ENCODE measurements around the gene FPR1.

Gene FPR1

DNA sequence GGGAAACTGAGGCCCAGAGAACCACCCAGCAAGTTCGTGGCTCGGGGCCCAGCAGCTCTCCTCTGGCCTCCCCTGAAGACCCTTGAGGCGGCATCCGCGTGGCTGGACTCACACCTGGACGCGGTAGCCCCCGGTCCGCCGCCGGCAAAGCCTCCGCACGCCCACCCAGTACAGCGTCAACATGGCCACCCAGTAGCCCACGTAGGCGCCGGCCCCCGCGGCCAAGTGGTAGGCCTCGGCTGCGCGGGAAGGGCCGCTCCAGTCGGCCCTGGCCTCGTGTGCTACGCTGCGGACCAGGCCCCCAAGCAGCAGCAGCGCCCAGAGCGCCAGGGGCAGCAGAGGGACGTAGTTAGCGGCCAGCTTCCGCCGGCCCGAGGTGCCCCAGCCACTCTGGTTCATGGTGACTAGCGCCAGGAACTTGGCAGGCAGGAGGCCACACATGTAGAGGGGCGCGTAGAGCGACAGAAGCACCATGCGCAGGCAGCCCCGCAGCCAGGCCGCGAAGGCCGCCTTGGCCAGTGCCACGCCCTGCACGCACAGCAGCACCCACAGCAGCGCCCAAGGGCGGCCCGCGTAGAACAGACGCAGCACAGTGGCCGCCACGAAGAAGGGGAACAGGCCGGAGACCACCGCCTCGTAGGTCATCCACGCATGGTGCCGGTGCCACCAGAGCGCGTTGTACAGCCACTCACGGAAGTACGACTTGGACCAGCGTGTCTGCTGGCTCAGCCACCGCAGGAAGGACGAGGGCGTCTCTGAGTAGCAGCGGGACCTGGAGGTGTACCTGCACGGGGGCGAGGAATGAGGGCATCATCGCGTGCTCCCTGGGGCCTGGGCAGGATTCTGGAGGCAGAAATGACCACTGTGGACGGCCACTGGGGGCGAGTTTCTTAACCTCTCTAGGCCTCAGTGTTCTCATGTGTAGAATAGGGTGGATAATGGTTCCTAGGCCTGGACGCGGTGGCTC lies 38.1 kb downstream of the FPR1 start:
- no peak overlapping the region for H3K4me2 ChIP-seq (ENCODE audit: low read length)
- no peaks in the 10 kb centered on the region for H3K4me1 ChIP-seq (ENCODE audit: control insufficient read depth, insufficient read depth, low read length)
- H3K9me3 ChIP-seq (replicated peaks; ENCODE audit: low read length): no peaks in the 10 kb centered on the region
- no peaks in the 10 kb centered on the region for H3K36me3 ChIP-seq (ENCODE audit: insufficient read depth, low read length)
- no peak overlapping the region for H3K4me3 ChIP-seq (ENCODE audit: low read length)
- H3K9ac ChIP-seq (ENCODE audit: low read depth, low read length): no peak overlapping the region
- H3K27me3 ChIP-seq (ENCODE audit: control insufficient read depth, insufficient read depth, low read length): peaks cover 7% of the 10 kb centered on the region

DNA sequence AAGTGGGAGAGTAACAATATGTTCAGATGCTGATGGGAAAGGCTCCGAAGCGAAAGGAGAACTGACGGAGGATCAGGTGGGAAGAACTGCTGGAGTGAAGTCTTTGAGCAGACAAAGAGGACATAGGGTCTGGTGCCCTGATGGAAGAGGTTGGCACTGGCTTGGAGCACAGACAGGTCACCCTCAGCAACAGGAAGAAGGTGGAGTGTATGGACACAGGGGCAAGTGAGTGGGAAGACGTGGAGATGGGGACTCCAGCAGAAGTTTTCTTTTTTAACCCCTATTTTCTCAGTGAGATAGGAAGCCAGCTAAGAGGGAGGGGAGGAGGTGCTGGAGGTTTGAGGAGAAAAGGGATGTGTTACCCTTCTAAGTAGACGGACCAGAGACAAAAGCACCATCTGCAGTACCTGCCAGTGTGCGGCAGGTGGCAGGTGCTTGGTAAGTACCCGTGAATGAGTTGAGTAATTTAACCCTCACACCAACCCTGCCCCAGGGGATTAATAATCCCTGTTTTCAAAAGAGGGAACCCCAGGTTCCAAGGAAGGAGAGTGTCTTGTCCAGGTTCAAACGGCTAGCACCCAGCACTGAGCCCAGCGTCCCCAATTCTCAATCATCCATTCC lies 39.1 kb downstream of the FPR1 start:
- H3K4me2 ChIP-seq (ENCODE audit: low read length): no peak overlapping the region

DNA sequence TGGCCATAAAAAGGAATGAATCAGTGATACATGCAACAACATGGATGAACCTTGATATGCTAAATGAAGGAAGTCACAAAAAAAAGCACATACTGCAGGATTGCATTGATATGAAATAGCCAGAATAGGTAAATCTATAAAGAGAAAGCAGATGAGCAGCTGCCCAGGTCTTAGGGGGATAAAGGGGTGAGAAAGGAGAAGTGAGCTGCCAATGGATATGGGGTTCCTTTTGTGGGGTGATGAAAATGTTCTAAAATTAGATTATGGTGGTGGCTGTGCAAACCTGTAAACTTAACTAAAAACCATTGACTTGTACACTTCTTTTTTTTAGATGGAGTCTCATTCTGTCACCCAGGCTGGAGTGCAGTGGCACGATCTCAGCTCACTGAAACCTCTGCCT lies 40.0 kb downstream of the FPR1 start:
- peaks cover 14% of the 10 kb centered on the region for H3K36me3 ChIP-seq (ENCODE audit: insufficient read depth, low read length)
- no peak overlapping the region for H3K9ac ChIP-seq (ENCODE audit: low read depth, low read length)
- no peaks in the 10 kb centered on the region for H3K9me3 ChIP-seq (replicated peaks; ENCODE audit: low read length)
- H3K4me1 ChIP-seq (ENCODE audit: control insufficient read depth, insufficient read depth, low read length): no peaks in the 10 kb centered on the region
- no peaks in the 10 kb centered on the region for H3K27me3 ChIP-seq (ENCODE audit: control insufficient read depth, insufficient read depth, low read length)
- H3K4me2 ChIP-seq (ENCODE audit: low read length): no peak overlapping the region
- H3K4me3 ChIP-seq (ENCODE audit: low read length): no peak overlapping the region

More for the DNA sequence above, 39.1 kb downstream of the FPR1 start:
- Histone ChIP-seq H3K9ac (ENCODE audit: low read depth, low read length) (no peak overlapping the region), H3K36me3 (ENCODE audit: insufficient read depth, low read length) (peaks cover 6% of the 10 kb centered on the region), H3K9me3 (replicated peaks; ENCODE audit: low read length) (no peaks in the 10 kb centered on the region), H3K27me3 (ENCODE audit: control insufficient read depth, insufficient read depth, low read length) (peaks cover 6% of the 10 kb centered on the region), H3K4me1 (ENCODE audit: control insufficient read depth, insufficient read depth, low read length) (no peaks in the 10 kb centered on the region), H3K4me3 (ENCODE audit: low read length) (no peak overlapping the region)

GRCh38 chr19:51710163-51710562 lies 41.5 kb downstream of the FPR1 start:
- no peak overlapping the region for H3K4me3 ChIP-seq (ENCODE audit: low read length)
- no peaks in the 10 kb centered on the region for H3K27me3 ChIP-seq (ENCODE audit: control insufficient read depth, insufficient read depth, low read length)
- H3K36me3 ChIP-seq (ENCODE audit: insufficient read depth, low read length): peaks cover 25% of the 10 kb centered on the region
- no peaks in the 10 kb centered on the region for H3K9me3 ChIP-seq (replicated peaks; ENCODE audit: low read length)
- no peak overlapping the region for H3K9ac ChIP-seq (ENCODE audit: low read depth, low read length)
- H3K4me1 ChIP-seq (ENCODE audit: control insufficient read depth, insufficient read depth, low read length): no peaks in the 10 kb centered on the region
- no peak overlapping the region for H3K4me2 ChIP-seq (ENCODE audit: low read length)

GRCh38 chr19:51709575-51709974 lies 42.1 kb downstream of the FPR1 start:
- peaks cover 30% of the 10 kb centered on the region for H3K36me3 ChIP-seq (ENCODE audit: insufficient read depth, low read length)
- no peak overlapping the region for H3K9ac ChIP-seq (ENCODE audit: low read depth, low read length)
- no peaks in the 10 kb centered on the region for H3K9me3 ChIP-seq (replicated peaks; ENCODE audit: low read length)
- no peak overlapping the region for H3K4me2 ChIP-seq (ENCODE audit: low read length)
- H3K27me3 ChIP-seq (ENCODE audit: control insufficient read depth, insufficient read depth, low read length): no peaks in the 10 kb centered on the region
- H3K4me3 ChIP-seq (ENCODE audit: low read length): no peak overlapping the region
- no peaks in the 10 kb centered on the region for H3K4me1 ChIP-seq (ENCODE audit: control insufficient read depth, insufficient read depth, low read length)

DNA sequence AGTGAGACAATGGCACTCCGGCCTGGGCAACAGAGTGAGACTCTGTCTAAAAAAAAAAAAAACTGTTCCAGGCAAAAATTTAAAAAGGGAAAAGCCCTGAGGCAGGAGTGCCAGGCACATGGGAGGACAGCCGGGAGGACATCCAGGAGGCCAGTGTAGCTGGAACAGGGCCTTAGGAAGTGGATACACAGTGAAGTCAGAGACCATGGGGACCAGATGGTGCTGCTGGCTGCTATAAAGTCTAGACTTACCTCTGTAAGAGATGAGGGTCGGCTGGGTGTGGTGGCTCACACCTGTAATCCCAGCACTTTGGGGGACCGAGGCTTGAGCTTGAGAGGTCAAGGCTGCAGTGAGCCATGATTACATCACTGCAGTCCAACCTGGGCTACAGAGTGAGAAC lies 42.9 kb downstream of the FPR1 start:
- Histone ChIP-seq H3K4me2 (ENCODE audit: low read length) (no peak overlapping the region), H3K27me3 (ENCODE audit: control insufficient read depth, insufficient read depth, low read length) (no peaks in the 10 kb centered on the region), H3K9me3 (replicated peaks; ENCODE audit: low read length) (no peaks in the 10 kb centered on the region), H3K4me3 (ENCODE audit: low read length) (no peak overlapping the region), H3K4me1 (ENCODE audit: control insufficient read depth, insufficient read depth, low read length) (peaks cover 3% of the 10 kb centered on the region), H3K9ac (ENCODE audit: low read depth, low read length) (no peak overlapping the region), H3K36me3 (ENCODE audit: insufficient read depth, low read length) (peaks cover 30% of the 10 kb centered on the region)

DNA sequence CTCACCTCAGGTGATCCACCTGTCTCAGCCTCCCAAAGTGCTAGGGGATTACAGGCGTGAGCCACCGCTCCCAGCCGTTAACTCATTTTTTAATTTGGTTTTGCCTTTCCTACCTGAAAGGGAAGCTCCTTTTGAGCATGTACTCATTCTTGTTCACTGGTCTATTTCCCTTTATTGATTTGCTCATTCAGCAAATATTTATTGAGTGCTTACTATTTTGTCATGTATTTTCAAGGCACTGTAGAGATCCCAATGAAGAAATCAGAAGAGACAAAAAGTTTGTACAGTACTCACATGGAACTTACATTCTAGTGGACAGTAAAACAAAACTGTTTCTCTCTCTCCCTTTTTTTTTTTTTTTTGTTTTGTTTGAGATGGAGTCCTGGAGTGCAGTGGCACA lies 44.8 kb downstream of the FPR1 start:
- Histone ChIP-seq H3K27me3 (ENCODE audit: control insufficient read depth, insufficient read depth, low read length) (no peaks in the 10 kb centered on the region), H3K9ac (ENCODE audit: low read depth, low read length) (no peak overlapping the region), H3K9me3 (replicated peaks; ENCODE audit: low read length) (no peaks in the 10 kb centered on the region), H3K4me2 (ENCODE audit: low read length) (no peak overlapping the region), H3K4me1 (ENCODE audit: control insufficient read depth, insufficient read depth, low read length) (peaks cover 6% of the 10 kb centered on the region), H3K36me3 (ENCODE audit: insufficient read depth, low read length) (peaks cover 44% of the 10 kb centered on the region), H3K4me3 (ENCODE audit: low read length) (no peak overlapping the region)

- Histone ChIP-seq H3K4me1 (ENCODE audit: control insufficient read depth, insufficient read depth, low read length) (peaks cover 6% of the 10 kb centered on the region), H3K27me3 (ENCODE audit: control insufficient read depth, insufficient read depth, low read length) (no peaks in the 10 kb centered on the region), H3K36me3 (ENCODE audit: insufficient read depth, low read length) (peaks cover 50% of the 10 kb centered on the region), H3K4me2 (ENCODE audit: low read length) (no peak overlapping the region), H3K9me3 (replicated peaks; ENCODE audit: low read length) (no peaks in the 10 kb centered on the region), H3K9ac (ENCODE audit: low read depth, low read length) (no peak overlapping the region), H3K4me3 (ENCODE audit: low read length) (no peak overlapping the region)
Observed at GRCh38 chr19:51706296-51706695, 45.4 kb downstream of the FPR1 start.

- Histone ChIP-seq H3K9me3 (replicated peaks; ENCODE audit: low read length) (no peaks in the 10 kb centered on the region), H3K4me1 (ENCODE audit: control insufficient read depth, insufficient read depth, low read length) (peaks cover 6% of the 10 kb centered on the region), H3K36me3 (ENCODE audit: insufficient read depth, low read length) (peaks cover 63% of the 10 kb centered on the region), H3K4me2 (ENCODE audit: low read length) (peak overlapping the region; percentile 100), H3K27me3 (ENCODE audit: control insufficient read depth, insufficient read depth, low read length) (no peaks in the 10 kb centered on the region), H3K9ac (ENCODE audit: low read depth, low read length) (peak overlapping the region; percentile 97), H3K4me3 (ENCODE audit: low read length) (peak overlapping the region; percentile 89)
Observed at GRCh38 chr19:51704626-51705025, 47.1 kb downstream of the FPR1 start.

DNA sequence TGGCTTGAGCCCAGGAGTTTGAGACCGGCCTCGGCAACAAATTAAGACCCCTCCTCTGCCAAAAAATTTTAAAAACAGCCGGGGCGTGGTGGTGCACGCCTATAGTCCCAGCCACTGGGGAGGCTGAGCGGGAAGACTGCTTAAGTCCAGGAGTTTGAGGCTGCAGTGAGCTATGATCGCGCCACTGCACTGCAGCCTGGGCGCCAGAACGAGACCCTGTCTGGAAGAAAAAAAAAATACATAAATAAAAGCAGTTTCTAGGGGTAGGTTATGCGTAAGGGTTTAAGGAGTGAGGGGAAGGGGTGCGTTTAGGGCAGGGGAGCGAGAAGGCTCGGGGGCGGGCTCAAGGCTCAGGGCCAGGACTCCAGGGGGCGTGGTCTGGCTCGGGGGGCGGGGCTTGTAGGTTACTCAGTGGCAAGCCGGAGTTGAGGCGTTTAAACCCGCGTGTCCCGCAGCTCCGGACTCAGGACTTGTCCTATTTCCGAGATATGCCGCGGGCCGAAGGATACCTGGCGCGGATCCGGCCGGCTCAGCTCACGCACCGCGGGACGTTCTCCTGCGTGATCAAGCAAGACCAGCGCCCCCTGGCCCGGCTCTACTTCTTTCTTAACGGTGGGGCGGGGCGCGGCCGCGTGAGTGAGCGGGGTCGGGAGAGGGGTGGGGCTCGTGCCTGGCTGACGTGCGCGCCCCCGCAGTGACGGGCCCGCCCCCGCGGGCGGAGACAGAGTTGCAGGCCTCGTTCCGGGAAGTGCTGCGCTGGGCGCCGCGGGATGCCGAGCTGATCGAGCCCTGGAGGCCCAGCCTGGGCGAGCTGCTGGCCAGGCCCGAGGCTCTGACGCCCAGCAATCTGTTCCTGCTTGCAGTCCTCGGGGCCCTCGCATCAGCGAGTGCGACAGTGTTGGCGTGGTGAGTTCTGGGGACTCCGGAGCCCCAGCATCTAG lies 47.8 kb downstream of the FPR1 start:
- H3K4me3 ChIP-seq (ENCODE audit: low read length): peak overlapping the region; percentile 89
- peak overlapping the region; percentile 97 for H3K9ac ChIP-seq (ENCODE audit: low read depth, low read length)
- H3K4me2 ChIP-seq (ENCODE audit: low read length): peak overlapping the region; percentile 100
- H3K9me3 ChIP-seq (replicated peaks; ENCODE audit: low read length): no peaks in the 10 kb centered on the region
- H3K27me3 ChIP-seq (ENCODE audit: control insufficient read depth, insufficient read depth, low read length): no peaks in the 10 kb centered on the region
- peaks cover 70% of the 10 kb centered on the region for H3K36me3 ChIP-seq (ENCODE audit: insufficient read depth, low read length)
- peaks cover 6% of the 10 kb centered on the region for H3K4me1 ChIP-seq (ENCODE audit: control insufficient read depth, insufficient read depth, low read length)

Measured in skeletal muscle satellite cell (primary cell).